Neural cell (in vitro differentiated cells): ENCODE results near the gene POU6F2. TPM values are rescaled to one million over a fixed set of nuclear protein-coding genes. Genes with fewer than 3 reads are reported as not detected.

Experiments
- H2AFZ ChIP-seq: fragments of 200-600, 300-800 bp; sonication (generic), shearing (Covaris generic); 2 replicates; pipeline ENCODE4 v1.6.0; 2014; ENCODE audit warnings: low read depth, mild to moderate bottlenecking, antibody characterized with exemption, low read length, moderate library complexity
- H3F3A ChIP-seq: fragments of 200-600 bp; shearing (Covaris generic); 2 replicates; pipeline ENCODE4 v1.6.1; 2016; ENCODE audit warnings: mild to moderate bottlenecking, moderate library complexity, mixed read lengths, antibody characterized with exemption, low read length; ENCODE audit not compliant: insufficient read depth, poor library complexity, severe bottlenecking
- H3K27ac ChIP-seq: fragments of 200-600, 300-800 bp; sonication (generic), shearing (Covaris generic); 2 replicates; pipeline ENCODE4 v1.5.1; 2014; ENCODE audit warnings: mild to moderate bottlenecking, low read length, moderate library complexity
- H3K27me3 ChIP-seq: fragments of 300-800, 200-600 bp; sonication (generic), shearing (Covaris generic); 2 replicates; pipeline ENCODE4 v1.6.0; 2014; ENCODE audit warnings: mild to moderate bottlenecking, low read depth, low read length, moderate library complexity; ENCODE audit not compliant: insufficient read depth
- H3K36me3 ChIP-seq: fragments of 300-800, 200-600 bp; sonication (generic), shearing (Covaris generic); 2 replicates; pipeline ENCODE4 v1.5.1; 2014; ENCODE audit warnings: mild to moderate bottlenecking, antibody characterized with exemption, low read length, moderate library complexity; ENCODE audit not compliant: insufficient read depth
- H3K4me2 ChIP-seq: fragments of 300-800, 200-600 bp; sonication (generic), shearing (Covaris generic); 2 replicates; pipeline ENCODE4 v1.6.0; 2014; ENCODE audit warnings: mild to moderate bottlenecking, low read length
- H3K4me3 ChIP-seq: fragments of 300-800, 200-600 bp; sonication (generic), shearing (Covaris generic); 2 replicates; pipeline ENCODE4 v1.5.1; 2014; ENCODE audit warnings: mild to moderate bottlenecking, low read length, moderate library complexity
- H3K79me2 ChIP-seq: fragments of 200-600 bp; shearing (Covaris generic); replicated peaks from 2 replicates; pipeline ENCODE4 v1.6.0; 2014; ENCODE audit warnings: mild to moderate bottlenecking, low read length, moderate library complexity; ENCODE audit not compliant: insufficient read depth
- H3K9ac ChIP-seq: fragments of 300-800, 200-600 bp; sonication (generic), shearing (Covaris generic); 2 replicates; pipeline ENCODE4 v1.6.1; 2016; ENCODE audit warnings: mild to moderate bottlenecking, low read length, mixed read lengths
- H3K9me2 ChIP-seq: fragments of 200-600 bp; shearing (Covaris generic); 2 replicates; pipeline ENCODE4 v1.6.1; 2016; ENCODE audit warnings: mild to moderate bottlenecking, low read length, mixed read lengths; ENCODE audit not compliant: insufficient read depth
- H3K9me3 ChIP-seq: fragments of 200-600, 300-800 bp; sonication (generic), shearing (Covaris generic); 2 replicates; pipeline ENCODE4 v1.6.1; 2016; ENCODE audit warnings: mild to moderate bottlenecking, mixed run types, low read length, moderate library complexity, mixed read lengths
- H4K20me1 ChIP-seq: fragments of 200-600 bp; shearing (Covaris generic); 2 replicates; pipeline ENCODE4 v1.6.1; 2016; ENCODE audit warnings: mild to moderate bottlenecking, mixed run types; ENCODE audit not compliant: insufficient read depth
- EP300 ChIP-seq: fragments of 450-650 bp; conservative IDR thresholded peaks from 2 replicates; pipeline ENCODE4 v1.6.1; 2014; ENCODE audit warnings: antibody characterized with exemption, mild to moderate bottlenecking, moderate library complexity; ENCODE audit not compliant: poor library complexity, severe bottlenecking
- EZH2 ChIP-seq: fragments of 200-600, 300-800 bp; shearing (Covaris generic), sonication (generic); IDR thresholded peaks from 2 replicates; pipeline ENCODE4 v1.6.1; 2014; ENCODE audit warnings: antibody characterized with exemption, low read length, borderline replicate concordance, mild to moderate bottlenecking; ENCODE audit not compliant: insufficient read depth, poor library complexity, severe bottlenecking
- MXI1 ChIP-seq: fragments of 450-650 bp; conservative IDR thresholded peaks from 2 replicates; pipeline ENCODE4 v1.6.1; 2014; ENCODE audit warnings: antibody characterized with exemption, mild to moderate bottlenecking; ENCODE audit not compliant: poor library complexity, severe bottlenecking
- POLR2AphosphoS5 ChIP-seq: IDR thresholded peaks from 2 replicates; pipeline ENCODE4 v1.6.1; 2012
- RAD21 ChIP-seq: fragments of 450-650 bp; conservative IDR thresholded peaks from 2 replicates; pipeline ENCODE4 v1.6.1; 2014; ENCODE audit warnings: antibody characterized with exemption, mild to moderate bottlenecking, moderate library complexity
- SMC3 ChIP-seq: fragments of 450-650 bp; conservative IDR thresholded peaks from 2 replicates; pipeline ENCODE4 v1.6.1; 2014; ENCODE audit warnings: antibody characterized with exemption, mild to moderate bottlenecking, moderate library complexity; ENCODE audit not compliant: poor library complexity
- TAF1 ChIP-seq: IDR thresholded peaks from 2 replicates; pipeline ENCODE4 v1.6.1; 2012; ENCODE audit warnings: low read depth
- polyA plus RNA-seq: library from polyadenylated mRNA; depleted of rRNA; stranded (reverse); fragments of >200 nt; gene quantifications from 2 replicates; pipeline ENCODE4 v1.2.3, GENCODE V29; 2014
- TF ChIP-seq, protein P1 (sequence below): fragments of 450-650 bp; IDR thresholded peaks from 2 replicates; pipeline ENCODE4 v1.5.1; 2014; ENCODE audit warnings: antibody characterized with exemption, mild to moderate bottlenecking, moderate library complexity; ENCODE audit not compliant: poor library complexity, severe bottlenecking
- TF ChIP-seq, protein P2 (sequence below): IDR thresholded peaks from 2 replicates; pipeline ENCODE4 v1.6.1; 2012; ENCODE audit warnings: borderline replicate concordance

The POU6F2 gene
- polyA plus RNA-seq, 1 donor from 2014 or later: 2.8 TPM

DNA sequence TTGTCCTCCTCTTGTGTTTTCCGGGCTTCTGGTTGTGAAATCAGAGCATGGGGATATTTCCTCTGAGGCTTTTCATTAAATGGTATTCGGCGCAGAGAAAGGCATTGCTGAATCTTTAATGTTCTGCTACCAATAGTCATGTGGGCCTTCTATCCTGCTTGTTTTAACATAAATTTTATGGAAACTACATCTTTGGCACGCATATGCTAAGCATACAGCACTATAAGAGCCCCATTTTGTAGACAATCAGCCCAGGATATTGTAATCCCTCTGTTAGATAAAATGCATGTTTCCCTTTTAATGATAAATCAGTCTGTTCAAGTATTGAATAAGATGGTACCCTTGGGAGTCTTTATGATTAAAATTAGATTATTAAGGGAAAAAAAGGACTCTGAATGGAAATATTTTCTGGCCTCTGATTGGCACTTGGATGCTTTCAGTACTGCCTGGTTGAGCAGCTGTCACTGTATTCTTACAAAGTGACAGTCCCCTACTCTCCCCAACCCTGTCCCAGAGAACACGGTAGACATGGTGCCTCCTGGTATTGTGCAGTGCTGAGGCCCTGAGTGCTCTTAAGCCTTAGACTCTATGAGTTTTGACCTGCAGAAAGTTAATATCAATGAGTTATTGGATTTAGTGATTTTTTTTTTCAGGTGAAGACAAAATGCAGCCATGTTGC is 256.3 kb downstream of the POU6F2 start:
- Histone ChIP-seq H3K4me3 (no peak overlapping the region), H3K4me2 (peak overlapping the region; percentile 15), H3K27ac (no peak overlapping the region), H3K36me3 (no peaks in the 10 kb centered on the region), H3K9me3 (no peaks in the 10 kb centered on the region), H3F3A (no peaks in the 10 kb centered on the region), H3K9me2 (no peaks in the 10 kb centered on the region), H3K9ac (no peak overlapping the region), H2AFZ (no peak overlapping the region), H4K20me1 (no peaks in the 10 kb centered on the region), H3K79me2 (no peaks in the 10 kb centered on the region), H3K27me3 (no peaks in the 10 kb centered on the region)
- TF ChIP-seq EP300: peak; percentile 47
- no peak for TF ChIP-seq POLR2AphosphoS5

DNA sequence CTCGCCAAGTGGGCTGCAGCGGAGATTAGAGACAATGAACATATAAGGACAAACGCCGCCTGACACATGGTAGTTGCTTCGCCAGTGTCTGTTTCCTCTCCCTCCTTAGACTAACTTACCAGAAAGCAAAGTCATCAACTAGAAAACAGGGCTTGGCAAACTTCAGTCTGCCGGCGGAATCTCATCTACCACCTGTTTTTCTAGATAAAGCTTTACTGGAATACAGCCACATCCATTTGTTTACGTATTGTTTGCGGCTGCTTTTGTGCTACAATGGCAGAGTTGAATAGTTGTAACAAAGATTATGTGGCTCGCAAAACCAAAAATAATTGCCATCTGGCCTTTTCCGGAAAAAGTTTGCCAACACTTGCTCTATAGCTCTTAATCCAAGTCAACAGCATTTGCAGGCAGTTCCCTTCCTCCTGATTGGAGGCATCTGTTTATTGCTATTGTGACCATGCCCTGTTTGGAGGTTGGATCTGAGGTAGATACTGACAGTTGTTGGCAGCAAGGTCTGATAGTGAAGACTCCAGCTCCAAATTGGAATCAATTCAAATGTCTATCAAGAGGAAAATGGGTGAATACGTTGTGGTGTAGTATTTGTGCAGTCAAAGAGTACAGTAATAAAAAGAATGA is 260.6 kb downstream of the POU6F2 start:
- no peak overlapping the region for H2AFZ ChIP-seq
- no peaks in the 10 kb centered on the region for H3K27me3 ChIP-seq
- TF ChIP-seq SMC3 (no peak), EZH2 (no peak), TAF1 (no peak), POLR2AphosphoS5 (no peak), MXI1 (no peak), EP300 (no peak), RAD21 (no peak)
- TF ChIP-seq, protein P1, sequence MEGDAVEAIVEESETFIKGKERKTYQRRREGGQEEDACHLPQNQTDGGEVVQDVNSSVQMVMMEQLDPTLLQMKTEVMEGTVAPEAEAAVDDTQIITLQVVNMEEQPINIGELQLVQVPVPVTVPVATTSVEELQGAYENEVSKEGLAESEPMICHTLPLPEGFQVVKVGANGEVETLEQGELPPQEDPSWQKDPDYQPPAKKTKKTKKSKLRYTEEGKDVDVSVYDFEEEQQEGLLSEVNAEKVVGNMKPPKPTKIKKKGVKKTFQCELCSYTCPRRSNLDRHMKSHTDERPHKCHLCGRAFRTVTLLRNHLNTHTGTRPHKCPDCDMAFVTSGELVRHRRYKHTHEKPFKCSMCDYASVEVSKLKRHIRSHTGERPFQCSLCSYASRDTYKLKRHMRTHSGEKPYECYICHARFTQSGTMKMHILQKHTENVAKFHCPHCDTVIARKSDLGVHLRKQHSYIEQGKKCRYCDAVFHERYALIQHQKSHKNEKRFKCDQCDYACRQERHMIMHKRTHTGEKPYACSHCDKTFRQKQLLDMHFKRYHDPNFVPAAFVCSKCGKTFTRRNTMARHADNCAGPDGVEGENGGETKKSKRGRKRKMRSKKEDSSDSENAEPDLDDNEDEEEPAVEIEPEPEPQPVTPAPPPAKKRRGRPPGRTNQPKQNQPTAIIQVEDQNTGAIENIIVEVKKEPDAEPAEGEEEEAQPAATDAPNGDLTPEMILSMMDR: no peak
- TF ChIP-seq, protein P2, sequence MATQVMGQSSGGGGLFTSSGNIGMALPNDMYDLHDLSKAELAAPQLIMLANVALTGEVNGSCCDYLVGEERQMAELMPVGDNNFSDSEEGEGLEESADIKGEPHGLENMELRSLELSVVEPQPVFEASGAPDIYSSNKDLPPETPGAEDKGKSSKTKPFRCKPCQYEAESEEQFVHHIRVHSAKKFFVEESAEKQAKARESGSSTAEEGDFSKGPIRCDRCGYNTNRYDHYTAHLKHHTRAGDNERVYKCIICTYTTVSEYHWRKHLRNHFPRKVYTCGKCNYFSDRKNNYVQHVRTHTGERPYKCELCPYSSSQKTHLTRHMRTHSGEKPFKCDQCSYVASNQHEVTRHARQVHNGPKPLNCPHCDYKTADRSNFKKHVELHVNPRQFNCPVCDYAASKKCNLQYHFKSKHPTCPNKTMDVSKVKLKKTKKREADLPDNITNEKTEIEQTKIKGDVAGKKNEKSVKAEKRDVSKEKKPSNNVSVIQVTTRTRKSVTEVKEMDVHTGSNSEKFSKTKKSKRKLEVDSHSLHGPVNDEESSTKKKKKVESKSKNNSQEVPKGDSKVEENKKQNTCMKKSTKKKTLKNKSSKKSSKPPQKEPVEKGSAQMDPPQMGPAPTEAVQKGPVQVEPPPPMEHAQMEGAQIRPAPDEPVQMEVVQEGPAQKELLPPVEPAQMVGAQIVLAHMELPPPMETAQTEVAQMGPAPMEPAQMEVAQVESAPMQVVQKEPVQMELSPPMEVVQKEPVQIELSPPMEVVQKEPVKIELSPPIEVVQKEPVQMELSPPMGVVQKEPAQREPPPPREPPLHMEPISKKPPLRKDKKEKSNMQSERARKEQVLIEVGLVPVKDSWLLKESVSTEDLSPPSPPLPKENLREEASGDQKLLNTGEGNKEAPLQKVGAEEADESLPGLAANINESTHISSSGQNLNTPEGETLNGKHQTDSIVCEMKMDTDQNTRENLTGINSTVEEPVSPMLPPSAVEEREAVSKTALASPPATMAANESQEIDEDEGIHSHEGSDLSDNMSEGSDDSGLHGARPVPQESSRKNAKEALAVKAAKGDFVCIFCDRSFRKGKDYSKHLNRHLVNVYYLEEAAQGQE: no peak
- no peak overlapping the region for H3K4me2 ChIP-seq
- no peak overlapping the region for H3K27ac ChIP-seq
- H3F3A ChIP-seq: no peaks in the 10 kb centered on the region
- H3K9me3 ChIP-seq: no peaks in the 10 kb centered on the region
- no peaks in the 10 kb centered on the region for H3K36me3 ChIP-seq
- no peak overlapping the region for H3K9ac ChIP-seq
- H4K20me1 ChIP-seq: no peaks in the 10 kb centered on the region
- H3K79me2 ChIP-seq: no peaks in the 10 kb centered on the region
- no peaks in the 10 kb centered on the region for H3K9me2 ChIP-seq
- H3K4me3 ChIP-seq: no peak overlapping the region
